ENCODE measurements around the gene GHRL.
A peak's percentile ranks its signal among the peaks of the same experiment; 100 is the strongest.

The GHRL gene

GRCh38 chr3:10292505-10293419, at the start of gene GHRL:
TSS of gene GHRL (minus strand) at chr3:10292947. CDS start at chr3:10290180, 2,767 bp downstream.
- Histone ChIP-seq H3K36me3 (ENCODE audit: control insufficient read depth, insufficient read depth, low read length) (peaks cover 21% of the 10 kb centered on the region), H3K4me3 (replicated peaks; ENCODE audit: low read depth, low read length) (peak within 1 kb of the TSS; percentile 57), H3K27me3 (replicated peaks; ENCODE audit: control insufficient read depth, insufficient read depth, low read length) (no peaks in the 10 kb centered on the region)
- TF ChIP-seq CTCF (IDR thresholded peaks at IDR 0.05; ENCODE audit: insufficient read depth, low read length, poor library complexity, severe bottlenecking): no peak
- peak; percentile 66 for DNase-seq (ENCODE audit: extremely low read depth, insufficient read length)

GRCh38 chr3:10341901-10342398, 49.2 kb upstream of the GHRL start:
- TF ChIP-seq CTCF (IDR thresholded peaks at IDR 0.05; ENCODE audit: insufficient read depth, low read length, poor library complexity, severe bottlenecking): no peak
- no peaks in the 10 kb centered on the region for H3K36me3 ChIP-seq (ENCODE audit: control insufficient read depth, insufficient read depth, low read length)
- H3K4me3 ChIP-seq (replicated peaks; ENCODE audit: low read depth, low read length): no peak overlapping the region
- no peaks in the 10 kb centered on the region; the same call in 1 of the 2 replicates for H3K27me3 ChIP-seq (replicated peaks; ENCODE audit: control insufficient read depth, insufficient read depth, low read length)
- no peak for DNase-seq (ENCODE audit: extremely low read depth, insufficient read length)

- Histone ChIP-seq H3K4me3 (replicated peaks; ENCODE audit: low read depth, low read length) (no peak overlapping the region), H3K27me3 (replicated peaks; ENCODE audit: control insufficient read depth, insufficient read depth, low read length) (no peaks in the 10 kb centered on the region; the same call in 1 of the 2 replicates), H3K36me3 (ENCODE audit: control insufficient read depth, insufficient read depth, low read length) (no peaks in the 10 kb centered on the region)
- DNase-seq (ENCODE audit: extremely low read depth, insufficient read length): no peak
- TF ChIP-seq CTCF (IDR thresholded peaks at IDR 0.05; ENCODE audit: insufficient read depth, low read length, poor library complexity, severe bottlenecking): no peak
Measured at GRCh38 chr3:10340476-10340875, 47.7 kb upstream of the GHRL start.

GRCh38 chr3:10340046-10340445, 47.3 kb upstream of the GHRL start:
- Histone ChIP-seq H3K4me3 (replicated peaks; ENCODE audit: low read depth, low read length) (no peak overlapping the region), H3K36me3 (ENCODE audit: control insufficient read depth, insufficient read depth, low read length) (no peaks in the 10 kb centered on the region), H3K27me3 (replicated peaks; ENCODE audit: control insufficient read depth, insufficient read depth, low read length) (no peaks in the 10 kb centered on the region; the same call in 1 of the 2 replicates)
- DNase-seq (ENCODE audit: extremely low read depth, insufficient read length): no peak
- TF ChIP-seq CTCF (IDR thresholded peaks at IDR 0.05; ENCODE audit: insufficient read depth, low read length, poor library complexity, severe bottlenecking): no peak

GRCh38 chr3:10339376-10339955, 46.7 kb upstream of the GHRL start:
- TF ChIP-seq CTCF (IDR thresholded peaks at IDR 0.05; ENCODE audit: insufficient read depth, low read length, poor library complexity, severe bottlenecking): no peak
- no peaks in the 10 kb centered on the region; the same call in 1 of the 2 replicates for H3K27me3 ChIP-seq (replicated peaks; ENCODE audit: control insufficient read depth, insufficient read depth, low read length)

More at GRCh38 chr3:10339376-10339955, 46.7 kb upstream of the GHRL start:
- no peak overlapping the region for H3K4me3 ChIP-seq (replicated peaks; ENCODE audit: low read depth, low read length)
- no peak for DNase-seq (ENCODE audit: extremely low read depth, insufficient read length)
- no peaks in the 10 kb centered on the region for H3K36me3 ChIP-seq (ENCODE audit: control insufficient read depth, insufficient read depth, low read length)

Data from GM06990 (cell line).